GM21381 (cell line): ENCODE measurements around the gene CHERP.
"Not testable (repeated sequence)": the region's sequence is repeated elsewhere in the genome, so short reads cannot be mapped to it uniquely, and the experiment has no call there.

ENCODE experiments used
- ATAC-seq: cut with Tn5 transposase; IDR thresholded peaks from one replicate; pipeline ENCODE4 v1.9.1; 2021; ENCODE audit warnings: mild to moderate bottlenecking, moderate library complexity; ENCODE audit not compliant: unreplicated experiment

The CHERP gene

GRCh38 chr19:16486476-16486875, 55.8 kb downstream of the CHERP start:
- not testable (repeated sequence) for ATAC-seq

- no peak for ATAC-seq
Measured at GRCh38 chr19:16482745-16483144, 59.5 kb downstream of the CHERP start.

GRCh38 chr19:16477311-16477710, 64.9 kb downstream of the CHERP start:
- no peak for ATAC-seq

- ATAC-seq, result no peak
Measured at GRCh38 chr19:16476401-16476800, 65.8 kb downstream of the CHERP start.

DNA sequence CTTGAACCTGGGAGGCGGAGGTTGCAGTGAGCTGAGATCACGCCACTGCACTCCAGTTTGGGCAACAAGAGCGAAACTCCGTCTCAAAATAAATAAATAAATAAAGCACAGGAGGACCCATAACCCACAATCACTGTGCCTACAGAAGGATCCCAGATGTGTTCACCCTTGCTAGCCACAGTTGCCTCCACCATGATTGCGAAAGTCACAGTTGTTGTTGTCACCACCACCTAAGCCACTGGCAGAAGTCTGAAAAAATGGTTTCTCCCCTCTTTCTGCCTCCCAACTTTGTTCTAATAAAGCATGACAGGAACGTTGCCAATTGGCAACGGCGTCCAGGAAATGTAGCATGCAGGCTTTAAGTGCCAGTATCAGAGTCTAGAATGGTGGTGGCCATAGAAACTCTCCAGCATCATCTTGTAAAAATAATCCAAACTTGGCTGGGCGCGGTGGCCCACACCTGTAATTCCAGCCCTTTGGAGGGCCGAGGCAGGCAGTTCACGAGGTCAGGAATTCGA, 68.3 kb downstream of the CHERP start:
- ATAC-seq, result no peak

DNA sequence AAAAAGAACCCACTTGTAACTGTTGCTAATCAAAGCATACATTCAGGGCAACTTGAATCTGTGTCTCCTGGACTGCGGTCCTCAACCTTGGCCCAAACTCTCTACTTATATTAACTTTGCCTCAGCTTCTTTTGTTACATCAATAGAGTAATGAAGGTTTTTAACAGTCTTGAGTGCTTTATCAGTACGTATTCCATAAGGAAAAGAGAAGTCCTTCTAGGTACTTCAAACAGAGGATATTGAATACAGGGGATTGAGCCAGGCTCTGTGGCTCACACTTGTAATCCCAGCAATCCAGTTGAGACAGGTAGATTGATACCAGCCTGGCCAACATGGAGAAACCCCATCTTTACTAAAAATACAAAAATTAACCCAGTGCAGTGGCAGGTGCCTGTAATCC, 69.2 kb downstream of the CHERP start:
- ATAC-seq, result no peak

DNA sequence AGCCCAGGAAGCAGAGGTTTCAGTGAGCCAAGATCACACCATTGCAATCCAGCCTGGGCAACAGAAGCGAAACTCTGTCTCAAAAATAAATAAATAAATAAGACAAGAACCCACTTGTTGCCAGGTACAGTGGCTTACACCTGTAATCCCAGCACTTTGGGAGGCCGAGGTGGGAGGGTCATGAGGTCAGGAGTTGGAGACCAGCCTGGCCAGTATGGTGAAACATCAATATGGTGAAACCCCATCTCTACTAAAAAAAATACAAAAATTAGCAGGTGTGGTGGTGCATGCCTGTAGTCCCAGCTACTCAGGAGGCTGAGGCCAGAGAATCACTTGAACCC, 69.7 kb downstream of the CHERP start:
- ATAC-seq, result not testable (repeated sequence)

DNA sequence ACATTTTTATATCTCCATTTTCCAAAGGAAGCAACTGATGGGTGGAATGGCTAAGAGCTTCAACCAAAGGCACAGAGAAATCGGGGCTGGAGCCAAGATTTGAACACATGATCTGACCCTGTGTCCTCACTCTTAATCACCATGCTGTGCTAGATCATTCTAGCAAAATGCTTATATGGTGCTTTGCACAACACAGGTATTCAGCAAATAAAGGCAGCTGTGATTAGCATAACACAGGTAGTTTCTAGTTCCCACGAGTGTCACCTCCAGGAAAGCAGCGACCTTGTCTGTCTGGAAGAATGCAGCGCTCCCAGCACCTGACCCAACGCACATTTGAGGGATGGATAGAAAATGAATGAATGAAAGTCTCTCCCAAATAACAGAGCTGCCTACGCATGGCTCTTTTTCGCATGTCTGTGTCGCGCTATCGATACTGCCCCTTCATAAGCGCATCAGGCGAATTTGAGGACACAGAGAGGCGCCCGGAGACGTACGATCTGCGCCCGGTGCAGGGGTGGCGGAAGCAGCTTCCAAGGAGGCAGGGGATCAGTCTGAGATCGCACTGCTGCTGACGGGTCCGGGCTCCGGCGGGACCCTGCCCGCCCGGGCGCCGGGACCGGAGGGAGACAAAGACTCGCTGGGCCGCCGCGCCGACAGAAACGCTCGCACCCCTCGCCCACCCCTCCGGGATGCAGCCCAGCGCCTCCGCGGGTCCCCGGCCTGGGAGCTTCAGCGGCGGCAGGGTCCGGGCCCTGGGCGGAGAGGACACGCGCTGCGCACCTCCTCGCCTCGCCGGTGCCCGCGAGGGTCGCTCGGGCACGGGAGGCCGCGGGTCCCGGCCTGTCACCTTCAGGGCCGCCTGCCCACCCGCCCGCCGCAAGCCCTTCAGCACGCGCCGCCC, 71.1 kb downstream of the CHERP start:
- peak; percentile 24 for ATAC-seq

- ATAC-seq, result no peak
Measured at GRCh38 chr19:16470541-16470910, 71.7 kb downstream of the CHERP start.
